ENCODE results near the gene PRKAR1A. TPM values are rescaled to one million over a fixed set of nuclear protein-coding genes. Genes with fewer than 3 reads are reported as not detected.

The PRKAR1A gene
- total and polyA plus RNA-seq, 7 donors, result 53.6 to 268 (median 206) TPM

DNA sequence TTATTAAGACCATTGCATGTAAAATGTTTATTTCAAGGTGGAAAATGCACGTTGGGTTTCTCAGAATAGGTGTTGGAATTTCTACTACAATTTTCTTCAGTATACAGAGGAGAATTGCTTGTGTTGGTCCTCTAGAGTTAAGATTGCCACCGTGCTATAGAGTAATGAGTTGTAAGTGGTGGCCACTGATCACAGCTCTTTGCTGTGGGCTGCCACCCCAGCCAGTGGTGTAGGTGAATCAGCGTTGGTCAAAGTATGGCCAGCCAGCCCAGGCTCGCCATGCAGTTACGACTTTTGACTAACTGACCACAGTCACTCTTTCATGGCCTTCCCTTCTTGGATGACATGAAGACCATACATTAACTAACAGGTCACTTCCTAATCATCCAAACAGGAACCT is 12.6 kb upstream of the PRKAR1A start:
- H3K9me3 ChIP-seq, result no peaks in the 10 kb centered on the region
- no peaks in the 10 kb centered on the region for H3K36me3 ChIP-seq
- no peak overlapping the region for H3K4me3 ChIP-seq
- H3K27ac ChIP-seq, result no peak overlapping the region
- DNase-seq, result no peak
- intact Hi-C loops (cut with DNase I), result no loop called here
- TF ChIP-seq EP300 (IDR thresholded peaks at IDR 0.05) (no peak), CTCF (IDR thresholded peaks at IDR 0.05) (no peak), POLR2A (IDR thresholded peaks at IDR 0.05) (no peak), POLR2AphosphoS5 (IDR thresholded peaks at IDR 0.05) (no peak)
- WGBS, 2 donors, result 92 to 95% methylated on average over 5 of the region's 5 CpGs
- H3K27me3 ChIP-seq, result peaks cover 0 to 8% (median 0%) of the 10 kb centered on the region in 3 donors
- H3K4me1 ChIP-seq, result no peaks in the 10 kb centered on the region

- Histone ChIP-seq H3K27ac (no peak overlapping the region), H3K9me3 (no peaks in the 10 kb centered on the region), H3K4me1 (no peaks in the 10 kb centered on the region), H3K27me3 (peaks cover 0 to 8% (median 0%) of the 10 kb centered on the region in 3 donors), H3K4me3 (no peak overlapping the region), H3K36me3 (no peaks in the 10 kb centered on the region)
- intact Hi-C loops (cut with DNase I), result no loop called here
- TF ChIP-seq EP300 (IDR thresholded peaks at IDR 0.05) (no peak), POLR2AphosphoS5 (IDR thresholded peaks at IDR 0.05) (no peak), POLR2A (IDR thresholded peaks at IDR 0.05) (no peak), CTCF (IDR thresholded peaks at IDR 0.05) (no peak)
- no peak for DNase-seq
- WGBS, 2 donors, result 74 to 89% methylated on average over 3 of the region's 3 CpGs
These were observed 11.2 kb upstream of the PRKAR1A start for GRCh38 chr17:68501074-68501473.

DNA sequence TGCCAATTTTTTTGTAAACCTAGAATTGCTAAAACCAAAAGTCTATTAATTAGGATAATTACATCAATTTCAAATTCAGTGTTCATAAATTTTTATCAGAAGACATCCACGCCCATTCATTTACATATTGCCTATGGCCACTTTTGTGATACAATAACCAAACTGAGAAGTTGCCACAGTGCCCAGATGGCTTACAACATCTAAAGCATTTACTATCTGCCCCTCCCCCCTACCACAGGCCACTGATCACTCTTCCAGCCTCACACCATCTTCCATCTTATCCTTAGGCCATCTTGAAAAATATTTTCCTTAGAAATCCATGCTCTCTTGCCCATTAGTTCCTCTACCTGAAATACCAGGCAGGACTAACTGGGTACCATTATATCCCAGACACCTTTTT is 6.3 kb upstream of the PRKAR1A start:
- 87 to 97% methylated on average over 1 of the region's 1 CpG for WGBS, 2 donors
- no peak for DNase-seq
- Histone ChIP-seq H3K27ac (no peak overlapping the region), H3K4me3 (no peak overlapping the region), H3K27me3 (peaks cover 0 to under 1% (median 0%) of the 10 kb centered on the region in 3 donors), H3K36me3 (no peaks in the 10 kb centered on the region), H3K9me3 (no peaks in the 10 kb centered on the region), H3K4me1 (peaks cover 0 to 1% (median 0%) of the 10 kb centered on the region in 4 donors)
- TF ChIP-seq CTCF (IDR thresholded peaks at IDR 0.05), result no peak
- intact Hi-C loops (cut with DNase I), result no loop called here

DNA sequence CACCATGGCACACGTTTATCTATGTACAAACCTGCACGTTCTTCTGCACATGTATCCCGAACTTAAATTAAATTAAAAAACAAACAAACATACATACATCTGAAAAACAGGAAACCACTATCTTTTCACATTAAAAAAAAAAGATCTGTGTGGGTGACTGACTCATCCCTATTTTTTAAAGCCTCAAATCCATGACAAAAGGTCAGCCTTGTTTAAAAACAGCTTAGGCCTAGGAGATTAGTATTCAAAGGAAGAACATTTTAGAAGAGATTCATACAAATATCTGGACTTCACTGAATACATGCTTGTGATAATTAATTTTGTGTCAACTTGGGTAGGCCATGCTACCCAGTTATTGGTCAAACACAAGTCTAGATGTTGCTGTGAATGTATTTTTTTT is 4.7 kb upstream of the PRKAR1A start:
- TF ChIP-seq EP300 (IDR thresholded peaks at IDR 0.05) (no peak), POLR2AphosphoS5 (IDR thresholded peaks at IDR 0.05) (no peak), CTCF (IDR thresholded peaks at IDR 0.05) (no peak), POLR2A (IDR thresholded peaks at IDR 0.05) (no peak)
- DNase-seq, result no peak
- intact Hi-C loops (cut with DNase I), result no loop called here
- no peak overlapping the region for H3K27ac ChIP-seq
- H3K27me3 ChIP-seq, result no peaks in the 10 kb centered on the region
- peaks cover 0 to 6% (median 3%) of the 10 kb centered on the region in 4 donors for H3K4me1 ChIP-seq
- no peaks in the 10 kb centered on the region for H3K36me3 ChIP-seq
- H3K9me3 ChIP-seq, result no peaks in the 10 kb centered on the region
- no peak overlapping the region for H3K4me3 ChIP-seq
- 82 to 85% methylated on average over 3 of the region's 3 CpGs for WGBS, 2 donors
